HepG2 (cell line): Measurements from ENCODE around the gene OCSTAMP. TPM values are rescaled to one million over a fixed set of nuclear protein-coding genes. Genes with fewer than 3 reads are reported as not detected.

Experiments
- AGO2 ChIP-seq: fragments of 200-400 bp; formaldehyde crosslinking; optimal IDR thresholded peaks from 2 replicates; pipeline ENCODE3; 2017; ENCODE audit warnings: mild to moderate bottlenecking, low read depth, low read length, moderate library complexity
- FOXP1 ChIP-seq, 2 experiments: fragments of 450-650 bp in 1 of 2; IDR thresholded peaks; 2 replicates each; pipeline ENCODE4 v1.6.1; 2017 to 2018; ENCODE audit warnings: antibody characterized with exemption in 1 of 2
- GATAD2A ChIP-seq: IDR thresholded peaks from 2 replicates; pipeline ENCODE4 v1.6.1; 2016
- HOXA7 ChIP-seq: sonication (generic); formaldehyde crosslinking; IDR thresholded peaks from 2 replicates; pipeline ENCODE4 v1.8.1; 2022; ENCODE audit warnings: mild to moderate bottlenecking, missing genetic modification reagents, moderate library complexity
- IRX3 ChIP-seq: sonication (generic); formaldehyde crosslinking; IDR thresholded peaks from 2 replicates; pipeline ENCODE4 v1.8.1; 2023; ENCODE audit warnings: mild to moderate bottlenecking, low read depth, missing genetic modification reagents, borderline replicate concordance
- KLF15 ChIP-seq: sonication (generic); formaldehyde crosslinking; IDR thresholded peaks from 2 replicates; pipeline ENCODE4 v1.8.1; 2023; ENCODE audit warnings: borderline replicate concordance, mild to moderate bottlenecking, inconsistent platforms, missing genetic modification reagents, mixed read lengths
- MIER3 ChIP-seq: IDR thresholded peaks from 2 replicates; pipeline ENCODE4 v1.6.1; 2016; ENCODE audit warnings: missing compliant biosample characterization, borderline replicate concordance
- RBM22 ChIP-seq: fragments of 200-400 bp; formaldehyde crosslinking; optimal IDR thresholded peaks from 2 replicates; pipeline ENCODE3; 2017; ENCODE audit warnings: mild to moderate bottlenecking, low read length, moderate library complexity
- ZNF205 ChIP-seq: IDR thresholded peaks from 2 replicates; pipeline ENCODE4 v1.6.1; 2018; ENCODE audit warnings: missing biosample characterization, missing genetic modification reagents
- ZNF3 ChIP-seq: IDR thresholded peaks from 2 replicates; pipeline ENCODE4 v1.7.0; 2017; ENCODE audit warnings: inconsistent platforms
- ZNF530 ChIP-seq: sonication (generic); formaldehyde crosslinking; IDR thresholded peaks from 2 replicates; pipeline ENCODE4 v1.5.0; 2020; ENCODE audit warnings: low read depth, mild to moderate bottlenecking, missing genetic modification reagents
- ZNF546 ChIP-seq: sonication (generic); formaldehyde crosslinking; conservative IDR thresholded peaks from 2 replicates; pipeline ENCODE4 v1.8.1; 2023; ENCODE audit warnings: mild to moderate bottlenecking, missing genetic modification reagents
- ZNF782 ChIP-seq: sonication (generic); formaldehyde crosslinking; IDR thresholded peaks from 2 replicates; pipeline ENCODE4 v1.4.0; 2020; ENCODE audit warnings: missing genetic modification reagents, mild to moderate bottlenecking, borderline replicate concordance
- ZNF841 ChIP-seq: sonication (generic); formaldehyde crosslinking; IDR thresholded peaks from 2 replicates; pipeline ENCODE4 v1.8.1; 2023; ENCODE audit warnings: missing genetic modification reagents, borderline replicate concordance
- polyA plus RNA-seq, 8 experiments: library from polyadenylated mRNA; depleted of rRNA in 3 of 8; stranded (reverse) in 7 of 8; unstranded in 1 of 8; fragments of >200 nt; fragmentation: Illumina TruSeq in 4 of 8; extraction: Trizol in 4 of 8; gene quantifications; 2 replicates each; pipeline versions ENCODE4 v1.2.1 to v1.2.3, GENCODE V29; 2011 to 2016; ENCODE audit warnings: low read depth in 4 of 8, missing spikeins in 1 of 8, mixed read lengths in 1 of 8; ENCODE audit not compliant: insufficient read depth in 1 of 8
- total RNA-seq, 5 experiments: library from RNA; depleted of rRNA; stranded (reverse); fragments of >200 nt; fragmentation: Illumina TruSeq; extraction: Trizol; gene quantifications; 2 replicates each; pipeline ENCODE4 v1.2.3, GENCODE V29; 2016; ENCODE audit warnings: low read depth in 1 of 5
- TF ChIP-seq, protein P1 (sequence below): IDR thresholded peaks from 2 replicates; pipeline ENCODE4 v1.6.1; 2016; ENCODE audit warnings: low read depth, control low read depth
- TF ChIP-seq, protein P2 (sequence below): sonication (generic); formaldehyde crosslinking; conservative IDR thresholded peaks from 2 replicates; pipeline ENCODE4 v1.8.0; 2022; ENCODE audit warnings: low read depth, missing genetic modification reagents
- TF ChIP-seq, protein P3 (sequence below): sonication (generic); formaldehyde crosslinking; IDR thresholded peaks from 2 replicates; pipeline ENCODE4 v1.4.0; 2020; ENCODE audit warnings: missing genetic modification reagents, borderline replicate concordance
- TF ChIP-seq, protein P4 (sequence below), 2 experiments: fragments of 450-650 bp in 1 of 2; sonication (generic) in 1 of 2; formaldehyde crosslinking; IDR thresholded peaks; 2 replicates each; pipeline versions ENCODE4 v1.5.0 to v1.8.0; 2020 to 2022; ENCODE audit warnings: mild to moderate bottlenecking in 1 of 2, missing genetic modification reagents in 1 of 2
- TF ChIP-seq, protein P5 (sequence below): sonication (generic); formaldehyde crosslinking; conservative IDR thresholded peaks from 2 replicates; pipeline ENCODE4 v1.4.0; 2020; ENCODE audit warnings: missing genetic modification reagents
- TF ChIP-seq, protein P6 (sequence below): sonication (generic); formaldehyde crosslinking; conservative IDR thresholded peaks from 2 replicates; pipeline ENCODE4 v1.4.0; 2020; ENCODE audit warnings: missing genetic modification reagents

The OCSTAMP gene
- total and polyA plus RNA-seq, 2 of the 13 experiments (the other 11 are each of a cell fraction or from before 2014, with no cell fraction given), result not detected

DNA sequence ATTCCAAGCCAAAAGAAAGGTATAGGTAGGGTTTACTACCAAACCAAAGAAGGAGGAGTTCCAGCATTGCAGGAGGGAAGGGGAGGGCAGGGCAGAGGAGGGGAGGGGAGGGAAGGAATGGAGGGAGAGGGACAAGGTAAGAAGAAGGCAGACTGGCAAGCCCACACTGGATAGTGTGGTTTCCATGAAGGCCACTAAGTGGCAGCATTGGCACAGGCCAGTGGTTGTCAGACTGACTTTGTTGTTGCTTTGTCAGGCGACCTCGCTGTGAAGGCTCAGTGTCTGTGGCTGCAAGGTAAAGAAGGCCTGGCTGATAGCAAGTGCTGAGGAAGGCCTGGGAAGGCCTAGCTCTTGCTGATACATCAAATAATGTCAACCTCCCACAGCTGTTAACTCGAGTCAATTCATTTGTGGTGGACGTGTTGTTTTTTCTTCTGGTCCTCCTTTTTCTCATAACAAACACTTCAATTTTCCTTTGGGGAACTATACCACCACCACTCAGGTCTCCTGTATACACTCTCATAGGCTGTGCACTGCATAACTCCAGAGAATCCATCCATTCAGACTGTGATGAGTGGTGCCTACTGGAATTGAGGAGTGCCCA, 29.4 kb downstream of the OCSTAMP start (continued):
- TF ChIP-seq, protein P1, sequence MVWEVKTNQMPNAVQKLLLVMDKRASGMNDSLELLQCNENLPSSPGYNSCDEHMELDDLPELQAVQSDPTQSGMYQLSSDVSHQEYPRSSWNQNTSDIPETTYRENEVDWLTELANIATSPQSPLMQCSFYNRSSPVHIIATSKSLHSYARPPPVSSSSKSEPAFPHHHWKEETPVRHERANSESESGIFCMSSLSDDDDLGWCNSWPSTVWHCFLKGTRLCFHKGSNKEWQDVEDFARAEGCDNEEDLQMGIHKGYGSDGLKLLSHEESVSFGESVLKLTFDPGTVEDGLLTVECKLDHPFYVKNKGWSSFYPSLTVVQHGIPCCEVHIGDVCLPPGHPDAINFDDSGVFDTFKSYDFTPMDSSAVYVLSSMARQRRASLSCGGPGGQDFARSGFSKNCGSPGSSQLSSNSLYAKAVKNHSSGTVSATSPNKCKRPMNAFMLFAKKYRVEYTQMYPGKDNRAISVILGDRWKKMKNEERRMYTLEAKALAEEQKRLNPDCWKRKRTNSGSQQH (CRISPR knock-in tag), result 0 out of 2 replicates have a peak, but pooled peaks have one; percentile 65
- TF ChIP-seq ZNF205 (0 out of 2 replicates have a peak, but pooled peaks have one; percentile 39), RBM22 (no peak), ZNF530 (CRISPR knock-in tag) (no peak), HOXA7 (CRISPR knock-in tag) (no peak), KLF15 (no peak), ZNF841 (CRISPR knock-in tag) (no peak), FOXP1 (IDR thresholded peaks at IDR 0.05) (no peak), FOXP1 (CRISPR knock-in tag; IDR thresholded peaks at IDR 0.05) (0 out of 2 replicates have a peak, but pooled peaks have one; percentile 6), ZNF546 (CRISPR knock-in tag) (no peak), IRX3 (no peak), AGO2 (no peak), ZNF3 (CRISPR knock-in tag) (no peak), GATAD2A (CRISPR knock-in tag) (peak; percentile 64; the same call in 1 of the 2 replicates), MIER3 (CRISPR knock-in tag) (peak; percentile 69; the same call in 1 of the 2 replicates), ZNF782 (CRISPR knock-in tag) (no peak)
- TF ChIP-seq, protein P2, sequence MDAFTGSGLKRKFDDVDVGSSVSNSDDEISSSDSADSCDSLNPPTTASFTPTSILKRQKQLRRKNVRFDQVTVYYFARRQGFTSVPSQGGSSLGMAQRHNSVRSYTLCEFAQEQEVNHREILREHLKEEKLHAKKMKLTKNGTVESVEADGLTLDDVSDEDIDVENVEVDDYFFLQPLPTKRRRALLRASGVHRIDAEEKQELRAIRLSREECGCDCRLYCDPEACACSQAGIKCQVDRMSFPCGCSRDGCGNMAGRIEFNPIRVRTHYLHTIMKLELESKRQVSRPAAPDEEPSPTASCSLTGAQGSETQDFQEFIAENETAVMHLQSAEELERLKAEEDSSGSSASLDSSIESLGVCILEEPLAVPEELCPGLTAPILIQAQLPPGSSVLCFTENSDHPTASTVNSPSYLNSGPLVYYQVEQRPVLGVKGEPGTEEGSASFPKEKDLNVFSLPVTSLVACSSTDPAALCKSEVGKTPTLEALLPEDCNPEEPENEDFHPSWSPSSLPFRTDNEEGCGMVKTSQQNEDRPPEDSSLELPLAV (CRISPR knock-in tag), result no peak
- TF ChIP-seq, protein P3, sequence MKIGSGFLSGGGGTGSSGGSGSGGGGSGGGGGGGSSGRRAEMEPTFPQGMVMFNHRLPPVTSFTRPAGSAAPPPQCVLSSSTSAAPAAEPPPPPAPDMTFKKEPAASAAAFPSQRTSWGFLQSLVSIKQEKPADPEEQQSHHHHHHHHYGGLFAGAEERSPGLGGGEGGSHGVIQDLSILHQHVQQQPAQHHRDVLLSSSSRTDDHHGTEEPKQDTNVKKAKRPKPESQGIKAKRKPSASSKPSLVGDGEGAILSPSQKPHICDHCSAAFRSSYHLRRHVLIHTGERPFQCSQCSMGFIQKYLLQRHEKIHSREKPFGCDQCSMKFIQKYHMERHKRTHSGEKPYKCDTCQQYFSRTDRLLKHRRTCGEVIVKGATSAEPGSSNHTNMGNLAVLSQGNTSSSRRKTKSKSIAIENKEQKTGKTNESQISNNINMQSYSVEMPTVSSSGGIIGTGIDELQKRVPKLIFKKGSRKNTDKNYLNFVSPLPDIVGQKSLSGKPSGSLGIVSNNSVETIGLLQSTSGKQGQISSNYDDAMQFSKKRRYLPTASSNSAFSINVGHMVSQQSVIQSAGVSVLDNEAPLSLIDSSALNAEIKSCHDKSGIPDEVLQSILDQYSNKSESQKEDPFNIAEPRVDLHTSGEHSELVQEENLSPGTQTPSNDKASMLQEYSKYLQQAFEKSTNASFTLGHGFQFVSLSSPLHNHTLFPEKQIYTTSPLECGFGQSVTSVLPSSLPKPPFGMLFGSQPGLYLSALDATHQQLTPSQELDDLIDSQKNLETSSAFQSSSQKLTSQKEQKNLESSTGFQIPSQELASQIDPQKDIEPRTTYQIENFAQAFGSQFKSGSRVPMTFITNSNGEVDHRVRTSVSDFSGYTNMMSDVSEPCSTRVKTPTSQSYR, result no peak
- TF ChIP-seq, protein P4, sequence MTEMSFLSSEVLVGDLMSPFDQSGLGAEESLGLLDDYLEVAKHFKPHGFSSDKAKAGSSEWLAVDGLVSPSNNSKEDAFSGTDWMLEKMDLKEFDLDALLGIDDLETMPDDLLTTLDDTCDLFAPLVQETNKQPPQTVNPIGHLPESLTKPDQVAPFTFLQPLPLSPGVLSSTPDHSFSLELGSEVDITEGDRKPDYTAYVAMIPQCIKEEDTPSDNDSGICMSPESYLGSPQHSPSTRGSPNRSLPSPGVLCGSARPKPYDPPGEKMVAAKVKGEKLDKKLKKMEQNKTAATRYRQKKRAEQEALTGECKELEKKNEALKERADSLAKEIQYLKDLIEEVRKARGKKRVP (CRISPR knock-in tag; IDR thresholded peaks at IDR 0.05), result no peak
- TF ChIP-seq, protein P5, sequence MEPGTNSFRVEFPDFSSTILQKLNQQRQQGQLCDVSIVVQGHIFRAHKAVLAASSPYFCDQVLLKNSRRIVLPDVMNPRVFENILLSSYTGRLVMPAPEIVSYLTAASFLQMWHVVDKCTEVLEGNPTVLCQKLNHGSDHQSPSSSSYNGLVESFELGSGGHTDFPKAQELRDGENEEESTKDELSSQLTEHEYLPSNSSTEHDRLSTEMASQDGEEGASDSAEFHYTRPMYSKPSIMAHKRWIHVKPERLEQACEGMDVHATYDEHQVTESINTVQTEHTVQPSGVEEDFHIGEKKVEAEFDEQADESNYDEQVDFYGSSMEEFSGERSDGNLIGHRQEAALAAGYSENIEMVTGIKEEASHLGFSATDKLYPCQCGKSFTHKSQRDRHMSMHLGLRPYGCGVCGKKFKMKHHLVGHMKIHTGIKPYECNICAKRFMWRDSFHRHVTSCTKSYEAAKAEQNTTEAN, result no peak
- TF ChIP-seq, protein P6, sequence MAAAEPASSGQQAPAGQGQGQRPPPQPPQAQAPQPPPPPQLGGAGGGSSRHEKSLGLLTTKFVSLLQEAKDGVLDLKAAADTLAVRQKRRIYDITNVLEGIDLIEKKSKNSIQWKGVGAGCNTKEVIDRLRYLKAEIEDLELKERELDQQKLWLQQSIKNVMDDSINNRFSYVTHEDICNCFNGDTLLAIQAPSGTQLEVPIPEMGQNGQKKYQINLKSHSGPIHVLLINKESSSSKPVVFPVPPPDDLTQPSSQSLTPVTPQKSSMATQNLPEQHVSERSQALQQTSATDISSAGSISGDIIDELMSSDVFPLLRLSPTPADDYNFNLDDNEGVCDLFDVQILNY (CRISPR knock-in tag), result no peak
